OCI-LY1 (cell line): Measurements from ENCODE around the gene PACSIN2.

Experiments
- CTCF ChIP-seq: fragments of 200-600 bp; sonication (generic), shearing (Covaris generic); IDR thresholded peaks from 2 replicates; pipeline ENCODE4 v1.5.1; 2017; ENCODE audit warnings: mild to moderate bottlenecking, antibody characterized with exemption, low read length, moderate library complexity, mixed read lengths
- EZH2 ChIP-seq: fragments of 200-600 bp; sonication (generic), shearing (Covaris generic); IDR thresholded peaks from 2 replicates; pipeline ENCODE4 v1.8.0; 2017; ENCODE audit warnings: borderline replicate concordance, mixed run types, mild to moderate bottlenecking, antibody characterized with exemption, low read length, moderate library complexity, mixed read lengths

- TF ChIP-seq CTCF (no peak), EZH2 (no peak)
Observed at GRCh38 chr22:42895541-42895981, 119.4 kb downstream of the PACSIN2 start.
